ENCODE measurements around the gene NT5DC4. TPM values are rescaled to one million over a fixed set of nuclear protein-coding genes. Genes with fewer than 3 reads are reported as not detected.

Gene NT5DC4
- total and polyA plus RNA-seq, 2 of the 4 experiments (the other 2 are of a cell fraction), result not detected

- Histone ChIP-seq H3K14ac (replicated peaks; ENCODE audit: low read depth, low read length) (no peak overlapping the region), H3K27ac (ENCODE audit: insufficient read depth, low read length) (no peak overlapping the region), H2BK20ac (ENCODE audit: low read depth, low read length) (no peak overlapping the region), H2BK15ac (ENCODE audit: low read depth, low read length) (no peak overlapping the region), H4K5ac (ENCODE audit: low read depth, low read length) (no peak overlapping the region), H3K4me2 (ENCODE audit: low read depth, low read length) (no peak overlapping the region), H2AFZ (replicated peaks; ENCODE audit: low read length, poor library complexity) (no peak overlapping the region), H3K9ac (ENCODE audit: low read depth, low read length) (no peak overlapping the region), H3K9me1 (ENCODE audit: insufficient read depth, low read length) (peaks cover 6% of the 10 kb centered on the region), H3K23ac (ENCODE audit: low read depth, low read length) (no peak overlapping the region), H3K4me3 (ENCODE audit: insufficient read depth, low read depth, low read length) (no peak overlapping the region), H3K56ac (ENCODE audit: extremely low read depth, insufficient read depth, low read length) (no peak overlapping the region), H3K36me3 (ENCODE audit: control insufficient read depth, insufficient read depth, low read length) (peaks cover 2% of the 10 kb centered on the region; the same call in 1 of the 2 replicates), H2BK5ac (ENCODE audit: low read depth, low read length, poor library complexity, severe bottlenecking) (no peak overlapping the region), H2AK9ac (replicated peaks; ENCODE audit: low read depth, low read length, poor library complexity) (no peak overlapping the region), H4K91ac (ENCODE audit: insufficient read depth, low read depth, low read length) (no peak overlapping the region; the same call in 1 of the 2 replicates), H2BK120ac (ENCODE audit: low read depth, low read length) (no peak overlapping the region), H3K9me3 (ENCODE audit: control insufficient read depth, insufficient read depth, low read length) (no peaks in the 10 kb centered on the region), H3K27me3 (ENCODE audit: control insufficient read depth, insufficient read depth, low read length) (no peaks in the 10 kb centered on the region), H4K20me1 (ENCODE audit: insufficient read depth, low read length) (no peaks in the 10 kb centered on the region), H3K4ac (ENCODE audit: low read depth, low read length) (no peak overlapping the region), H3K18ac (ENCODE audit: low read depth, low read length) (no peak overlapping the region), H2AK5ac (ENCODE audit: low read depth, low read length) (no peak overlapping the region), H3K4me1 (ENCODE audit: control insufficient read depth, insufficient read depth, low read length) (peaks cover 7% of the 10 kb centered on the region), H4K8ac (ENCODE audit: low read depth in 2 of 2, low read length in 2 of 2) (no peak overlapping the region; a peak in 1 of 4 replicates), H3K79me1 (ENCODE audit: low read depth in 1 of 2, low read length in 2 of 2) (peaks cover 60 to 73% of the 10 kb centered on the region in 2 experiments)
- ChIA-PET POLR2A (ENCODE audit: unreplicated experiment) (no interaction called here), CTCF (no interaction called here)
- dilution Hi-C loops (cut with HindIII; ENCODE audit: low sequenced_read_pairs, unreplicated experiment) (no loop called here), in situ Hi-C loops (cut with MboI; ENCODE audit: low sequenced_read_pairs) (loop anchor here (10.0 kb wide), 1 partner anchor 118 kb away; no protein-coding TSS in a partner anchor), intact Hi-C loops (cut with micrococcal nuclease) (no loop called here)
- DNase-seq, result no peak
- ATAC-seq (ENCODE audit: low read depth), result no peak
- TF ChIP-seq MAZ (IDR thresholded peaks at IDR 0.05; ENCODE audit: borderline replicate concordance, low read depth, low read length), result no peak
- TF ChIP-seq NFE2L2 (IDR thresholded peaks at IDR 0.05; ENCODE audit: low read depth, low read length), result no peak
- TF ChIP-seq FOS (IDR thresholded peaks at IDR 0.05; ENCODE audit: low read depth, low read length), result no peak
- TF ChIP-seq MAFK (IDR thresholded peaks at IDR 0.05; ENCODE audit: low read depth, low read length), result no peak
- peak; percentile 69 for TF ChIP-seq CEBPB (IDR thresholded peaks at IDR 0.05; ENCODE audit: low read depth, low read length)
- BruUV-seq (replicated peaks), result no TSS peak
- WGBS, 2 experiments (ENCODE audit: extremely low coverage in 2 of 2, insufficient read length in 1 of 2), result no CpG with 5 or more reads among the region's 3 CpGs
Measured at GRCh38 chr2:112757265-112757664, 36.4 kb downstream of the NT5DC4 start.

All from IMR-90 (cell line).